Measurements from ENCODE around the gene TRANK1. TPM values are rescaled to one million over a fixed set of nuclear protein-coding genes. Genes with fewer than 3 reads are reported as not detected.

The TRANK1 gene
- total RNA-seq, 1 donor from 2014 or later, result 21.6 TPM

DNA sequence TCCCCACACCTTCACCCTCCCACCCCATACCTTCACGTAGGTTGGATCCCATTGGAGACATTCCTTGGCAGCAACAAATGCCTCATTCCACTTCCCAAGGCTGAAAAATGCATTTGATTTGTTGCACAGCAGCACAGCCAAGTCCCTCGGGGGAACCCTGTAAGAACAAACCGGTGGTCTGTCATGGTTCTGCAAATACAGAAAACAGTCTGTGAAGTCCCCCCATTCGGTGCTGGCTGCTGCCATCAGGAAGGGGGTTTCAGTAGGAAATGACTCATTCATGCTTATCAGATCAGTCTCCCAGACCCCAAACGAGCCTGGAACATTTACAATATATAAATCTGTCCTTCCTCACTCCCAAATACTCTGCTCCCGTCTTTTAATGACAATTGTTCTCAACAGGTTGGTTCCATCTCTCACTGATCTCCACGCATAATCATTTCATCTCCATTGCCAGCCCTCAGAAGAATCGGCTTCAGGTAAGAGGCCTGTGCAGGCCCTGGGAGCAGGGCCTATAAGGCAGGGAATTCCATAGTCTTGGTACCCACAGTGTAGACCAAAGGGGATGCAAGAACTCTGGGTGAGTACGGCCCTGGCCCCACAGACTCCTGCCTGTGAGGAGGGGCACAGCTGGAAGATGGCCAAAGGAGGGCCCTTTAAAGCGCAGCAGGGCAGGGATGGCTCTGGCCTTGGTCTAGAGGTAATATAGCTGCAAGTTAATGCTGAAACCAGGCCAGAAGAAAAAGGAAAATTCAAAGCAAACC, 41.6 kb downstream of the TRANK1 start:
- Mint-ChIP-seq H3K27ac (ENCODE audit: unreplicated experiment) (no peak overlapping the region), H3K36me3 (ENCODE audit: low read depth) (peaks cover 8% of the 10 kb centered on the region), H3K27me3 (ENCODE audit: low read depth) (no peaks in the 10 kb centered on the region), H3K9me3 (ENCODE audit: low read depth) (no peaks in the 10 kb centered on the region), H3K4me3 (ENCODE audit: unreplicated experiment) (no peak overlapping the region), H3K4me1 (ENCODE audit: low read depth) (peaks cover 12% of the 10 kb centered on the region)
- DNase-seq (ENCODE audit: low spot score), result no peak
- TF ChIP-seq, protein P1, sequence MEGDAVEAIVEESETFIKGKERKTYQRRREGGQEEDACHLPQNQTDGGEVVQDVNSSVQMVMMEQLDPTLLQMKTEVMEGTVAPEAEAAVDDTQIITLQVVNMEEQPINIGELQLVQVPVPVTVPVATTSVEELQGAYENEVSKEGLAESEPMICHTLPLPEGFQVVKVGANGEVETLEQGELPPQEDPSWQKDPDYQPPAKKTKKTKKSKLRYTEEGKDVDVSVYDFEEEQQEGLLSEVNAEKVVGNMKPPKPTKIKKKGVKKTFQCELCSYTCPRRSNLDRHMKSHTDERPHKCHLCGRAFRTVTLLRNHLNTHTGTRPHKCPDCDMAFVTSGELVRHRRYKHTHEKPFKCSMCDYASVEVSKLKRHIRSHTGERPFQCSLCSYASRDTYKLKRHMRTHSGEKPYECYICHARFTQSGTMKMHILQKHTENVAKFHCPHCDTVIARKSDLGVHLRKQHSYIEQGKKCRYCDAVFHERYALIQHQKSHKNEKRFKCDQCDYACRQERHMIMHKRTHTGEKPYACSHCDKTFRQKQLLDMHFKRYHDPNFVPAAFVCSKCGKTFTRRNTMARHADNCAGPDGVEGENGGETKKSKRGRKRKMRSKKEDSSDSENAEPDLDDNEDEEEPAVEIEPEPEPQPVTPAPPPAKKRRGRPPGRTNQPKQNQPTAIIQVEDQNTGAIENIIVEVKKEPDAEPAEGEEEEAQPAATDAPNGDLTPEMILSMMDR (IDR thresholded peaks at IDR 0.05), result no peak

DNA sequence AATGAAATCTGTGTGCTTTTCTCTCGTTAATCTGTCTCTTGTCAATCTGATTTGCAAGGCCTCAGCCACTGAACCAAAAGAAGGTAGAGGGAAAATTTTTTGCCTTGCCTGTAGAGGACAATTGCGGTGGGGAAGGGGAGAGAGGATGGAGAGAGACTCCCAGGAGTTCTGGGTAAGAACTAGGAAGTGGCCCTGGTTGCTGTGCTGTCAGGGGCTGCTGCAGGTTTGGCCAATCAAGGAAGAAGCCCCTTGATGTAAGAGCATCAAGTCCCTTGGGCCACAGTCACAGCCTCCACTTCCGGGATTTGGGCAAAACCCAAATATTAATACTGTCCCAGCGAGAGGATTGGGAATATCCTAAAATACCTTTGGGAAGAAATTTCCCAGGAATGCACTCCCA, 43.3 kb downstream of the TRANK1 start:
- Mint-ChIP-seq H3K27me3 (ENCODE audit: low read depth) (no peaks in the 10 kb centered on the region), H3K9me3 (ENCODE audit: low read depth) (no peaks in the 10 kb centered on the region), H3K36me3 (ENCODE audit: low read depth) (peaks cover 12% of the 10 kb centered on the region), H3K4me3 (ENCODE audit: unreplicated experiment) (no peak overlapping the region), H3K4me1 (ENCODE audit: low read depth) (peaks cover 2% of the 10 kb centered on the region), H3K27ac (ENCODE audit: unreplicated experiment) (no peak overlapping the region)
- DNase-seq (ENCODE audit: low spot score), result no peak
- TF ChIP-seq, protein P1 (IDR thresholded peaks at IDR 0.05), result no peak

DNA sequence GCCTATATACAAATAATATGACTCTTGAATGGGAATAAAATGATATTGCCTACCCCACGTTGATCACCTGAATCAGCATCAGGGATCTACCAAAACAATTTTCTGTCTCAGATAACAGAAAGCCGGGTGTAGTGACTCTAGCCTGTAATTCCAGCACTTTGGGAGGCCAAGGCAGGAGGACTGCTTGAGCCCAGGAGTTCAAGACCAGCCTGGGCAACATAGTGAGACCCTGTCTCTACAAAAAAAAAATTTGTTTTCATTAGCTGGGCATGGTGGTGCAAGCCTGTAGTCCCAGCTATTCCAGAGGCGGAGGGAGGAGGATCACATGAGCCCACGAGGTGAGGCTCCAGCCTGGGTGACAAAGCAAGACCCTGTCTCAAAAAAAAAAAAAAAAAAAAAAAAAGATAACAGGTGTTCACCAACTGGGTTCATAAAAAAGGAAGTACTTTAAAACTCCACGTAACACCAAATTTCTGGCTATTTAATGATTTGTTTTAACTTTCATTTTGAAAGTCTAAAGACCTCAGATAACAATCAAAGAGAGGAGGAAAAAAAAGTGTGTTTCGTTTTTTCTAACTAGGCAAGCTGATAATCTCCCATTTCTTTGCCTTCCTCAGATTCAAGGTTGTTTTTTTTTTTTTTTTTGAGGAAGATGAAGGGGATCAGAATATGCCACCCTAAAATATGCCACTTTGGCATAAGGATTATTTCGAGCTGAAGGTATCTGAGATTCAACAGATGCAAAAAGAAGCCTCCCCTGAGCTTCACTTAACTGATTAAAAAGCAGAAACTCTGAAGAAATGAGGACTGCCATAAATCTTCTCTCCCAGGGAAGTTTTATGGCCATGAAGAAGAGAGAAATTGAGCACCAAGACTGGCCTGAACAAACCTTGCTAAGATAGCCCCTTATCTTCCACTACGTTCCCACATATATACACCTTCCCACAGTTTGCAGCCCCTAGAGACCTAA, 44.1 kb downstream of the TRANK1 start:
- Mint-ChIP-seq H3K9me3 (ENCODE audit: low read depth) (no peaks in the 10 kb centered on the region), H3K36me3 (ENCODE audit: low read depth) (peaks cover 12% of the 10 kb centered on the region), H3K27ac (ENCODE audit: unreplicated experiment) (no peak overlapping the region), H3K4me3 (ENCODE audit: unreplicated experiment) (no peak overlapping the region), H3K4me1 (ENCODE audit: low read depth) (peaks cover 2% of the 10 kb centered on the region), H3K27me3 (ENCODE audit: low read depth) (no peaks in the 10 kb centered on the region)
- no peak for DNase-seq (ENCODE audit: low spot score)
- TF ChIP-seq, protein P1 (IDR thresholded peaks at IDR 0.05), result no peak

GRCh38 chr3:36895496-36896409, 49.1 kb downstream of the TRANK1 start:
- H3K27ac Mint-ChIP-seq (ENCODE audit: unreplicated experiment), result no peak overlapping the region
- no peaks in the 10 kb centered on the region for H3K27me3 Mint-ChIP-seq (ENCODE audit: low read depth)
- H3K36me3 Mint-ChIP-seq (ENCODE audit: low read depth), result peaks cover 11% of the 10 kb centered on the region
- H3K4me1 Mint-ChIP-seq (ENCODE audit: low read depth), result peaks cover 28% of the 10 kb centered on the region
- peaks cover 4% of the 10 kb centered on the region for H3K9me3 Mint-ChIP-seq (ENCODE audit: low read depth)
- TF ChIP-seq, protein P1 (IDR thresholded peaks at IDR 0.05), result no peak
- H3K4me3 Mint-ChIP-seq (ENCODE audit: unreplicated experiment), result no peak overlapping the region
- no peak for DNase-seq (ENCODE audit: low spot score)
